ENCODE measurements around the gene CPLX1.

The CPLX1 gene

DNA sequence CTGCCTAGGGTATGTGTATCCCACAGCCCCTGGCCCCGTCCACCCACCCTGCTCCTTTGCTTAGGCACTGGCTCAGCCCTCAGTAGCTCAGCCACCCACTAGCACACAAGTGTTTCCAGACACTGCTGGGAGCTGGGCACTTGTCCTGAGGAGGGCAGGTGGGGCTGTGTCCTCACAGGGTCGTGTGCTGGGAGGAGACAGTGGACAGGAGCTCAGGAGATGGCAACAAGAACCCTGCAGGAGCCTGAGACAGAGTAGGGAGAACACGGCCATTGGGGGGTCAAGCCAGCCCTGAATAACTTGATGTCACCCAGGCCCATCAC, 5.5 kb upstream of the CPLX1 start:
- DNase-seq: no peak

DNA sequence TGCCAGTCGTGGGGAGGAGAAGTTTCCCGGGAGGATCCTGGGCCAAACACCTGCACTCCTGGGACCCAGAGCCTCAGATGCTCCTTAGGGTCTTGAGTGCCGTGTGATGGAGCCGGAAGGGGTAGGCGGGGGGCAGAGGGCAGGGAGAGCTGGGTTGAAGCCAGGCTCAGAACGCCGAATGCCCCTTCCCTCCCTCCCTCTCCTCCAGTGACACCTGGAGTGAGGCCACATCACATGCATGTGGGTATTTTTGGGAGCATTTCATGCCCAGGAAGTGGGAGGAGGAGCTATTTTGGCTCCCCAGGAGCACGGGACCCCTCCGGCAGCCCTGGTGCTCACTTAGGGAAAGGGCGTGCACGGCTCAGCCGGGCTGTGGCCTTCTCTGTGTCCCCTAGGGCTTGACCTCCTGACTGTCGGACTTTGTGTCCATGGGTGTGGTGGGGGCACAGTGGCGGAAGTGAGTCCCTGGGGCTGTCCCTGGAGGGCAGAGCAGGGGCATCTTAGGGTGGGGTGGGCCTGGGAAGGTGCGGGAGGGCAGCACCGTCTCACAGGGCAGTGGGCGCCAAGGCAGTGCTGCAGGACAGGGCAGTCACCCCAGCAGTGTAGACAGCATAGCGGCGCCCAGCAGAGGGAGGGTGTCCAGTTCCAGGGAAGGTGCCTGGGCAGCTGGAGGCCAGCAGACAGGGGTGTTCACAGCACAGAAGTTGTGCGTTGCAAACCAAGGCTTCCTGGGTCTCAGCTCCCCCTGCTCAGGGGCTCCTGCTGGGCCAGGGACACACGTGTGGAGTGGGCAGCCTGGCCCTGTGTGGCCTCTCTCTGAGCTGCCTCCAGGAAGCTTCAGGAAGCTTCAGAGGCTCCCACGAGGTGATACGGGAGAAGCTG, 4.9 kb upstream of the CPLX1 start:
- DNase-seq: no peak

DNA sequence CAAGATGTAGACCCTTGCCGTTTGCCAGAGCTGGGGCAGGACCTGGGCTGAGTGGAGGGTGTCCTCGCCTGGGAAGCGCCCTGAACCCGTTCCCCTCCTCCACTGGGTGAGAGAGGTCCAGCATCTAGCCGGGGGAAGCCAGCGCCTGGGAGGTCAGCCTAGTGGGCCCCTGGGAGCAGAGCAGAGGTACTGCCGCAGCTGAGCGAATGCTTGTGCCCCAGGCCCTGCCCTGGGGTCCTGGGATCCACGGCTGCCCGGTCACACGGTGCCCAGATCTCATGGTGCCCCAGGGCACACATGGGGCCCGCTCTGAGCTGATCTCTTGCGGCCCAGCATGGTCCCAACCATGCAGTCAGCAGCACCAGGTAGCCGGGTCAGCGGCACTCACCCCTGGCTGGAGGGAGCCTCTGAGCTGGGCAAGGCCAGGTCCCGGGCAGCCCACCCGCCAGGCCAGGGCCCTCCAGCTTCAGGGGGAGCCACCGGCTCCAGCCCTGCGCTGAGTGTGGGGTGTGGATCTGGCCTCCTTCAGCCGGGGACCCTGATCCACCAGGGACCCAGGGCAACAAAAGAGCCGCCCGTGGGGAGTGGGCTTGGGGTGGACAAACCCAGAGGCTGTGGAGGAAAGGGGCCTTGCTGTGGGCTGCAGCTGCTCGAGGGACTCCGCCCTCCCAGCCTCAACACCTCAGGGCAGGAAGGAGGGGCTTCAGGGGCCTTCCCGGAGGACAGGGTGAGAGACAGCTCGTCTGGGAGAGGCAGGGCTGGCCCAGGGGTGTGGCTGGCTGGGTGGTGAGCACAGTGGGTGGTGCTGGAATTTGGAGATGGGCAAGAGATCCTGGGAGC, 4.1 kb upstream of the CPLX1 start:
- DNase-seq: no peak

DNA sequence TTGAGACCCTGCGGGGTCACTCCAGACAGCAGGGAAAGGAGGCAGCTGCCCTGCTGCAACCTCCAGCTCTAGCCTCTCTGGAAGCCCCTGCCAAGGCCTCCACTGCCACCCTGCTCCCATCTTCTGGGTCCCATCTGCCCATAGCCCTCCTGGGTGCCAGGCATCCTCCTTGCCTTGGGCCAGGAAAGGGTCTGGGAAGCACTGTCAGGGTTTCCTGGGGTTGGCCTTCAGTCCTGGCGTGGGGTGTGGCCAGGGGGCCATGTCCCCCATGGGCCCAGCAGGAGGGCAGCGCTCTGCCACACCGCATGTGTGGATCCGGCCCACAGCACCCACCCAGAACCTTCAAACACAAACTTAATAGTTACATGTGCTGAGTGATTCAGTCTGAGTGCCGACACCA, 3.4 kb upstream of the CPLX1 start:
- DNase-seq: no peak

DNA sequence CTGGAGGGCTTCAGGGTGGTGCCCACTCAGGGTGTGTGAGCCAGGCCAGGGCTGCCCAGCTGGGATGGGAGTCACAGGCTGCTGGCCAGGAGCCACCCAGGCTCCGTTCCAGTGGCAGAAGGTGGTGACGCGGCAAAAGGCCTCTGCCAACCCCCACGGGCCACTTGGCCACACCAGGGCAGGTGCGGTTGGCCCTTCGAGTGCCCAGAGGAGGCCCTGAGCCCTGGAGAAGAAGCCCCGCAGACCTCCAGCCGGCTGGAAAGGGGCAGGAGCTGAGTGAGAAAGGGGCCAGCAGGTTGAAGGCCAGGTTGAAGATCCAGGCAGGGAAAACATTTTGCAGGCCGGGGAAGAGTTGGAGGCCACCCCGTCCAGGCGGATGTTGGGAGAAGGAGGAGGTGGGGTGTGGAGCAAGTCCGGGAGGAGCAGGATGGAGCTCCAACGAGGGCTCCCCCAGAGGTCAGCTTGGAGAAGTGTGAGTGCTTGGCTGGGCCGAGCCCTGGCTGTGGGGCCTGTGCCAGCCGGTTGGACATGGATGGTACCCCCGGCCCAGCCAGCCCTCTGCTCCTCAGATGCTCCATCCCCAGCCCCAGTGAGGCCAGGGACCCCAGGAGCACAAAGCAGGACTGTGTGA, 2.8 kb upstream of the CPLX1 start:
- peak; percentile 7 for DNase-seq

DNA sequence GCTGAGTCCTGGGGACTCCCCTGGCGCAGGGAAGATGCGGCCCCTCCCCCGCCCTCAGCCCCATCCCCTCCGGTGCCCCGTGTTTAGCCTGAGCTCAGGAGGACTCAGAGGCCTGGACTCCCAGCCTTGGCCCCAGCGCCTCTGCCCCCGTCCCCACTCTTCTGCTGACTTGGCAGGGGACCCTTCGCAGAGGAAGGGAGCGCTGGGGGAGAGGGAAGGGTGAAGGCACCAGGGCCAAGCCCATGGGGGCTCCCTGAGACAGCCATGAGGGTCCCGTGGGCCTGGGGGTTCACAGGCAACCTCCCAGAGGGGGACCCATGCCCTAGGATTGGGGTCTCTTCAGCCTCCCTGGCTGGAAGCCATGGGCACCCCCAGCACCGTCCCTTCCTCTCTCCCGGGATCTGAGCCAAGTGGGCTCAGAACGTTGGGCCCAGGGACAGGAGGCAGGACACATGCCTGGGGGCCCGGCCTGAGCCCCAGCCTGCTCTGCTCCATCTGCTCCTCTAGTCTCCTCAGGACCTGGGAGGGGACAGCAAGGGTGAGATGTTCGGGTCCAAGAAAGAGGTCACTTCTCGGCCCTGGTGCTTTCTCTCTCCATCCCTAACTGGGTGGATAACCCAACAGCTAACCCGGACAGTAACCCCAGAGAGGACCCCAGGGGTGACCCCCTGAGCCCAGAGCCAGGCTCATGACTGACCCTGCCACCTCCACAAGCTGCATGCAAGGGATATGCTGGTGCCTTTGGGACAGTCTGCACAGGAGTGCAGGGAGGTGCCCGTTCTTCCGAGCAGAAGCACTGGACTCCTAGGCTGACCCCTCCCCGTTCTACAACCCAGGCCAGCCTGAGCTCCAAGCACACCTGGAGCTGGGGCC, 1.5 kb upstream of the CPLX1 start:
- DNase-seq: no peak

DNA sequence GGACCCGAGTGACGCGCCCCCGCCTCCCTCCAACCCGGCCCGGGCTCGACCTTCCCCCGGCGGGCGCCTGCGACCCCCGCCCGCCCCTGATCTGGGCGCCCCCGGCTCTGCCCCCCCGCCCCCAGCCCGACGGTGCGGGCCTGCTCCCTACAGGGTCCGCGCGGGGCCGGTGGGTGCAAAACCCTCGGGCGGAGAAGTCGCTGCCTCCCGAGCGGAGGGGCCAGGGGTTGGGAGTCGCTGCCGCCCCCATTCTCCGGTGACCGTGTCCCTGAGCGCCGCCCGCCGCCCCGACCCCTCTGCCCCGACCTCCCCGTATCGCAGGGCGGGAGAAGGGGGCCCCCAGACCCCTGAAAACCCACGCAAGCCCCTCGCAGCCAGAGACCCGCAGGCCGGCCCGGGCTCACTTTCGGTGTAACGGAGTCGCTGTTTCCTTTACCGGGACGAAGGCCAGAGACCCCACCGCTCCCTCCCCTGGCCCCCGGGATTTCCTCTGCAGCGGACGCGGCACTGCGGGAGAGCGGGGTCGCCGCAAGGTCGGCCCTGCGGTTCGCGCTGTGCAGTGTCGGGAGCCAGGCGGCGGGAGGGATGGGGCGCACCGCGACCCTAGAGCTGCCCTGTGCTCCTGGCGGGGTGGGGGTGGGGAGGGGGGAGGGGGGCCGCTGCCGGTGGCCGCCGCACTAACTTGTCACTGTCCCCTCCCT, 729 bp upstream of the CPLX1 start:
- no peak for DNase-seq

DNA sequence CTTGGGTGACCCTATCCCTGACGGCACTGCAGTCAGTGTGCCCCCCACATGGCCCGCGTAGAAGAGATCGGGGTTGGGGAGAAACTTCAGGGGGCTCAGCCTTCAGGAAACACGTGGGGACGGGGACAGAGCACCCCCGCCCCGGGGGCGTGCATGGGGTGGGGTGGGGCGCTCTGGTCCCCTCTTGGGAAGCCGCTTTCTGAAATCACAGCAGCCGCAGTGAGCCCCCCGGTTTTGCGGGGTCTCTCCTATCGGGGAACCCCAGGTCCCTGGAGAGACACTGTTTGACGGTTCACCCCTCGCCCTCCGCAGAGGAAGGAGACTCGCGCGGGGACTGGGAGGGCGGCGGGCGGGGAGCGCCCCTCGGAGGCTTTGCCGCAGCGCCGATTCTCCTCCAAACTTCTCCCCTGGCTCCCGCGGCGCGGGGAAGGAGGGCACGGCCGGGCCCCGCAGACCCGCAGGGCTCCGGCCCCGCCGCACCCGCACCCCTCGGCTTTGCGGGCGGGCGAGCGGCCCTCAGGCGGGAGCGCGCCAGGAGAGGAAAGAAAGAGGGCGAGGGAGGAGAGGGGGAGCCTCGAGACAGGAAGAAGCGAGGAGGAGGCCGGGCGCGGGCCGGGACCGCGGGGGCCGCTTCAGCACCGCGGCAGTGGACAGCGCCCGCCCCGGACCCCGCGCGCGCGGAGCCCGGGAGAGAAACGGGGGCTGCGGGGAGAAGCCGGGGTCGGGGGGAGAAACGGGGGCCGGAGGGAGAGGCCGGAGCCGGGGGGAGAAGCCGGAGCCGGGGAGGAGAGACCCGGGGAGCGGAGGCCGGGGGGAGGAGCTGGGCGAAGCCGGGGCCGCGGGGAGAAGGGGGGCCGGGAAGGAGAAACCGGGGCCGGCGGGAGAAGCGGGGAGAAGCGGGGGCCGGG, 612 bp downstream of the CPLX1 start:
- DNase-seq: peak; percentile 15

DNA sequence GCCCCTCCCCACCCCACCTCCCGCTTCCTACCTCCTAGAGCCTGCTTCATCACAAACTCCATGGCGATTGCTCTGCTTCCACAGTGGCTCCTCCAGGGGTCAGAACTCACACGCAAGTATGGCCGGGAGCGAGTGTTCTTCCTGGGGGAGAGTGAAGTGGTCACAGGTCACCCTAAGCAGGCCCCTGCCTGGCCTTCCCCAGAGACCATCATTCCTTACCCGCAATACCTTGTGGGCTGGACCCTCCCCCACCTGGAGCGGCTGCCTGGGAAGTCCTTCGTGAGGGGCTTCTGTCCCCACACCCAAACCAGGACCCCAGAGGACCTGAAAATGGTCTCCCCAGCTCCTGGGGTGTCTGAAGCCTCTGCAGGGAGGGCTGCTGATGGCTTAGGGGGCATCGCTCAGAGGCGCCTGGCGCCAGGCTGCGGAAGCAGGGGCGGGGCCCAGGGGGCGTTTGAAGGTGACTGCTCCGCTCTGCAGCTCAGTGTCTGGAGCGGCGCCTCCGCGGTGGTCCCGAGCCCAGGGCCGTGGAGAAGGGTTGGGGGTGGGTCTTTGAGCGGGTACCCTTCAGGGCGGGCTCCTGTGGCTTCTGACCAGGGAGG, 1.4 kb downstream of the CPLX1 start:
- DNase-seq: no peak

DNA sequence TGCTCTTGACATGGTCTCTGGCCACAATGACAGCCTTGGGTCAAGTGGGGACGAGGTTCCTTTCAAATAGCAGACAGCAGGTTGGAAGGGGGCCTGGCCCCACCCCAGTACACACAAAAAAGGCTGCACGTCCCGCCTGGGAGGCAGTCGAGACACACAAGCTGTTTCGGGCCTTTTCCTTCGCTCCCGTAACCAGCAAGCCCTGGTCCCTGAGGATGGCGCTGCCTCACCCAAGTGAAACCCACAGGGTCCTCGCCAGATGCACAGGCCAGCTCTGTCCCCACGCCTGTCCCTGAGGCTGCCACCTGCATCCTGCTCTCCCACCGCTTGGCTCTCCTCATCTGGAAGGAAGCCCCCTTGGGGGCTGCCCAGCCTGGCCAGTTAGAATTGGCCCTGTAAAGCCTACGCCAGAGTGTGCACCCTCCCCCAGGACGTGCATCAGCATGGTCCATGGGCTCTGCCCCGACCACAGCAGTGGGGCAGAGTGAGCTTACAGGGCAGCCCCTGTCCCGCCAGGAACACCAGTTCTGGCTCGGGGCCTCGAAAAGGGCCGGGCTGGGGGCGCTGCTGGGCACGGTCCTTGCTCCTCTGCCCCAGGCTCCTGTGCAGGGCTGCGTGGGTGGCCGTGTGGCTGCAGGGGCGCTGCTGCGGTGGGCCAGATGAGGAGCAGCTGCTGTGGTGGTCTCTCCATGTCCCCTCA, 2.0 kb downstream of the CPLX1 start:
- DNase-seq: no peak

DNA sequence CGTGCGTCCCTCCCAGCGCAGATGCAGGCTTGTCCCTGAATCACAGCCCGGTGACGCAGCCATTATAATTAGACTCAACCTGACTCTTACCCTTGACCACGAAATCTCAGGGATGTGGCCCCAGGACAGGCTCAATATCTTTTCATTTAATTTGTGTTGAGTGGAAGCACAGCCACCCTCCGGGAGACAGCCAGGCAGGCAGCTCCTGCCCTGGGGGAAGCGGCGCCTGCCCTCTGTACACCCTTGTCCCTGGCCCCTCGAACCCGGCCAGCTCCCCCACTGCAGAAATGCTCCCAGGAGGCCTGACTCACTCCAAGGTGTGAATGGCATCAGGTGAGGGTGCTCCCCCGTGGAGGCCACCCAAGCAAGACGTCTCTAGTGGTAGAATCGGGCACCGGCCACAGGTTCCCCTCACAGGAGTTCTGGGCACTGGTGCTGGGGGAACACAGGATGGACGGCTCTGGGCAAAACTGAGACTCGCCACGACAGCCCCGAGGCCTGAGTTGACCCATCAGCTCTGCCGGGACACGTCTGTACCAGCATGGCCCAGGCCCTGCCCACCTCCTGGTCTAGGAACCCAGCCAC, 2.7 kb downstream of the CPLX1 start:
- DNase-seq: no peak

DNA sequence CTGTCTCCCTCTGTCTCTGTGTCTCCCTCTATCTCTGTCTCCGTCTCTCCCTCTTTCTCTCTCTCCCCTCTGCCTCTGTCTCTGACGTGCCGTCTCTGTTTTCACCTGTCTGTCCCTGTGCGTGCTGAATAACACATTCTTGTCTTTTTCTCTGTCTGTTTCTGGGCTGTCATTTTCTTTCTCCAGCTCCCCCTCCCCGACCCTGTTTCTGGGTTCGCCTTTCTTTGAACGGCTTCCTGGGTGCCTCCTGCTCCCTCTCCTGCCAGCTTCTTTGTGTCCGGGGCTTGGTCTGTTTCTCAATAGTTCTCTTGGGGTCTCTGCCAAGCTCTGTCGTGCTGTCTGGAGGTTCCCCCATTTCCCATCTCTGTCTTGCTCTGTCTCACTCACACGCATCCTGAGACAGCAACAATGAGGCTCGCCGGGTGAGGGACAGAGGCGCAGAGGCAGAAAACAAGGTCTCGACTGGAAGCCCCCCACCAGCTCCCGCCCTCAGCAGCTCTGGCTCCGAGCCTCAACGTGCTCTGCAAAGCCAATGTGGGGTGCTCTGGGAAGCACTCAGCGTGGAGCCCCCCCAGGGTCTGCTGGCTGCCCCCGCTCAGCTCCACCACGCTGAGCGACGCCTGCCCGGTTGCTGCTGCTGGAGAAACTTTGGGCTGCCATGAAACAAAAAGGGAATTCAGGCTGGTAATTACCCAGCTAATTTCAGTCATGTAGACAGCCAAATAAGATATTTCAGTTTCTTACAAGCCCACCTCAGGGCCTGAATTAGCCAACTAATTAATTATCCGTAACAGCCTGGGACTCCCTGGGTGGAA, 3.4 kb downstream of the CPLX1 start:
- DNase-seq: no peak

DNA sequence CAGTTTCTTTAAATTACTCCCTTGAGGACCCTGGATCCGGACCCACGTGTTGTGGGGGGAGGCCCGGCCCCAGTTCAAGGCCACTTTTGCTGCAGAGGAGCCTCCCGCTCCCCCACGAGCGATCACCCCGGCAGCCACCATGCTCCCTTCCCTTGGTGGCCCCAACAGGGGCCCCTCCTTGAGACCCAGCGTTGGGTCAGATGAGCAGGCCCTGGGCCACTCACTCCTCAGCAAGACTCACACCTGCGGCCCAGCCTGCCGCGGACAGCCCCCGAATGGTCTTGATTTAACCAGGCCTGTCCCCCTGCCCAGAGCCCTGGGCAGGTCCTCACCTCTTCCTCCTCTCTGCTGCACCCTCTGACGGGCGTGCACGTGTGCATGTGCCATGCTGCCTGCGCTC, 4.3 kb downstream of the CPLX1 start:
- no peak for DNase-seq

DNA sequence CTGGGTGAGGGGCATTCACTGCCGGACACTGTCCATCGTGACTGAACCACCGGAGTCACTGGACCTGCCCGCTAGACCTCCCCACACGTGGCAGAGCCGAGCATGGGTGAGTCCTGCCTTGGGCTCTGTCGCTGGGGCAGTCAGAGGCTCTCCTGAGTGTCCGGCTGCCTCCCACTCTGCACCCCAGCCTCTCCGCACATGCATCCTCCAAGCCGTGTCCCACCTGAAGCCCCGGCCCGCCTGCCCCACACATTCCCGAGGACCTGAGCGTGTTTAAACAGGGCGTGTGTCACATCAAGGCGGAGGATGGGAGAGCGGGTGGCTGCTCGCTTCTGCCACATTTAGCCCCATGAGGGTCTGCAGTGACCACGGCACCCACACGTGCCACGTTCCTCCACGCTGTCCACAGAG, 4.7 kb downstream of the CPLX1 start:
- DNase-seq: no peak

DNA sequence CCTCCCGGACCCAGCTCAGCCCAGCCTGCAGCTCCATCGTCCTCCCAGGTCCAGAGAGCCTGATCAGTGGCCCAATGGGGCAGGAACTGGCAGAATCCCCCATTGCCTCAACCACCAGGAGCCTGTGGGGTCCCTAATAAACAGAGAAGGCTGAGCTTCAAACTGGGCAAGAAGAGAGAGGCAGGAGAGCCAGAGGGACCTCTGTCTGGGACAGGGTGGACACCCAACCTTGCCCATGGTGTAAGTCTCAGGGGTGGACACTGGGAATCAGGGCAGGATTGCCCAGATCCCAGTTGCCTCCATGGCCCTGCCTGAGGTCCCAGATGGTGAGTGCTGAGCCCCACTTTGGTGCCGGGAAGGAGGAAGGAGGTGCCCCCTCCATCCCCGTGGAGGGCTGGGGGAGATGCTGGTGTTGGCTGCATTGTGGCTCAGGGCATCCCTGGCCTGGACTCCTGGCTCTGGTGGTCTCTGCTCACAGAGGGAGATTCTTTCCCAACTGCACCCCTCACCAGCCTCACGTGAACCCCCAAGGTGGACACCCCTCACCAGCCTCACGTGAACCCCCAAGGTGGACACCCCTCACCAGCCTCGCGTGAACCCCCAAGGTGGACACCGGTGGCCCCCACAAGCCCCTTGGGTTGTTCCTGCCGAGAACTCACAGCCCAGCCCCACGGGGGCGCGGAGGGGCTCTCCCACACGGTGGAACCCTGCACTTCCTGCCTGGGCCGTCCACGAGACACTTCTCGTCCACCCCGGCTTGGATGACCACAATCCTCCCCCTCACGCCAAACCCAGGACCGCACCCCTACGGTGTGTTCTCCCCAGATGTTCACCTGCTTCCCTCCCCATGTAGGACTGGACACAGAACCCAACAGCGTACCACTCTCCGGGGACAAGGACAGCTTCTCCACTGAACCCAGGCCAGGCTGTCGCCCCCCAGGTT, 5.4 kb downstream of the CPLX1 start:
- DNase-seq: no peak

DNA sequence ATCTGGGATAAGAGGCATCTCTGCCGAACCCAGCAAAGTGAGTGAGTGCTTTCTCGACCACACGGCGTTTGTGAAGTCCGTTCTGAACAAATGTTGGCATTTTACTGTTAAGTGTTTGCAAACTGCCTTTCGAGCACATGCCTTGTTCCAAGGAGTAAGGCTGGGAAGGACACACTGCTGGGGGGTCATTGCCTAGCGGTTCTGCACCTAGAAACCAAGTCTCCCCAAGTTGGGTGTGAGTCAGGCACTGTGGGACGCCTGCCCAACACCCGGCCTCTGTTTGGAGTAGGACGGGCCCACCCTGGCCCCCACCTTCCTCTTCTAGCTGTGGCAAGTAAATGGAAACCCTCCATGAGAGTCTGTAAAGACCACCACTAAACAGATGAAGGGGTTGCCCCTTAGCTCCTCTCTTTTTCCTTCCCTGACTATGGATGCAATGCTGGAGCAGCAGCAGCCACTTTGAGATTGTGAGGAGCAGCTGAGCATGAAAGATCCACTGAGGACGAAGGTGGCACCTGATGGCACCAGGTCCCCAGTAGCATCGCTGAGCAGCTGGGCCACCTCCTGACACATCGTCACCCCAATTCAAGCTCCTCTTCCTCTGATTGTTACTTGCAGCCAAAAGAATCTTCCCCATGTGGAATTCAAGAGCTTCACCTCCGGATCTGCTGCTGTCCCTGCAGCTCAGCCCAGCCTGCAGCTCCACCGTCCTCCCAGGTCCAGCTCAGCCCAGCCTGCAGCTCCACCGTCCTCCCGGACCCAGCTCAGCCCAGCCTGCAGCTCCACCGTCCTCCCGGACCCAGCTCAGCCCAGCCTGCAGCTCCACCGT, 6.3 kb downstream of the CPLX1 start:
- DNase-seq: no peak

All from NCI-H1092 treated with DMSO at 0.1 percent for 48 hours (cell line).